Left lung (tissue), 10 donors: ENCODE measurements around the gene THRAP3. TPM values are rescaled to one million over a fixed set of nuclear protein-coding genes. Genes with fewer than 3 reads are reported as not detected.

ENCODE experiments used
- ATAC-seq: fragments of 200-7000 bp; cut with Tn5 transposase; one replicate; pipeline ENCODE4 v1.9.1; 2020; ENCODE audit warnings: moderate library complexity
- DNase-seq, 4 donors: peaks; one replicate each; pipeline ENCODE4 v3.0.0-alpha.2; 2013 to 2020
- H3K27ac ChIP-seq, 2 donors: fragments of 200-600 bp; sonication (generic) in 1 of 2; one replicate each; pipeline versions ENCODE4 v1.5.0 to v1.8.0; 2020 to 2021
- H3K27me3 ChIP-seq, 2 donors: fragments of 200-600 bp; sonication (generic) in 1 of 2; one replicate each; pipeline versions ENCODE4 v1.5.0 to v1.8.0; 2020 to 2021
- H3K36me3 ChIP-seq, 2 donors: fragments of 200-600 bp; sonication (generic) in 1 of 2; one replicate each; pipeline versions ENCODE4 v1.5.0 to v1.8.0; 2020 to 2021
- H3K4me1 ChIP-seq, 2 donors: fragments of 200-600 bp; one replicate each; pipeline ENCODE4 v1.8.0; 2021
- H3K4me3 ChIP-seq, 2 donors: fragments of 200-600 bp; sonication (generic) in 1 of 2; one replicate each; pipeline versions ENCODE4 v1.5.0 to v1.8.0; 2020 to 2021; ENCODE audit warnings: mild to moderate bottlenecking in 1 of 2
- H3K9me3 ChIP-seq, 2 donors: fragments of 200-600 bp; sonication (generic) in 1 of 2; one replicate each; pipeline versions ENCODE4 v1.5.0 to v1.8.0; 2020 to 2021
- CTCF ChIP-seq, 2 donors: fragments of 200-600 bp; sonication (generic) in 1 of 2; IDR thresholded peaks; one replicate each; pipeline versions ENCODE4 v1.5.0 to v1.8.0; 2021; ENCODE audit warnings: antibody characterized with exemption in 2 of 2
- intact Hi-C, 2 donors: fragments of 100-400 bp; cut with DNase I; formaldehyde crosslinking; loops; one replicate each; pipeline versions ENCODE4 v1.11.2 to v1.14.2; 2022
- polyA plus RNA-seq, 6 donors: library from polyadenylated mRNA; unstranded; fragments of 120-200 nt; gene quantifications; one replicate each; pipeline ENCODE4 v1.2.1, GENCODE V29; 2013; ENCODE audit not compliant: insufficient read length in 6 of 6
- total RNA-seq, 2 donors: library from RNA; stranded (reverse); fragmentation: NEBNext Ultra II Directional; extraction: Animal tissue kit (Norgen Biotek cat#: 25700); gene quantifications; one replicate each; pipeline ENCODE4 v1.2.1, GENCODE V29; 2021
- donor health status: DM: no; HTN: yes; CAD: no.
- donor health status: DM: no; HTN: no; CAD: no.

The THRAP3 gene
- total and polyA plus RNA-seq, 8 donors: 86.2 to 167 (median 145) TPM

GRCh38 chr1:36341626-36342320 is 117.5 kb downstream of the THRAP3 start:
- intact Hi-C loops: loop anchor here in 1 of 2 donors (5.0 kb wide), 1 partner anchor 76 kb away; no protein-coding TSS in a partner anchor
- Histone ChIP-seq H3K36me3 (peaks cover 0 to 76% of the 10 kb centered on the region in 2 donors), H3K4me1 (peaks cover 0 to 54% of the 10 kb centered on the region in 2 donors), H3K9me3 (no peaks in the 10 kb centered on the region), H3K4me3 (no peak overlapping the region), H3K27ac (no peak overlapping the region), H3K27me3 (no peaks in the 10 kb centered on the region)
- no peak for DNase-seq
- TF ChIP-seq CTCF (IDR thresholded peaks at IDR 0.05): no peak
- ATAC-seq: no peak

GRCh38 chr1:36342426-36343185 is 118.4 kb downstream of the THRAP3 start:
- peak; percentile 86 for ATAC-seq

GRCh38 chr1:36343651-36344394 is 119.6 kb downstream of the THRAP3 start:
- Histone ChIP-seq H3K9me3 (no peaks in the 10 kb centered on the region), H3K4me3 (no peak overlapping the region), H3K4me1 (peaks cover 0 to 39% of the 10 kb centered on the region in 2 donors), H3K27ac (peak overlapping the region in 1 of 2 donors; percentile 72), H3K36me3 (peaks cover 0 to 96% of the 10 kb centered on the region in 2 donors), H3K27me3 (no peaks in the 10 kb centered on the region)
- DNase-seq (no peak), ATAC-seq (no peak)
- TF ChIP-seq CTCF (IDR thresholded peaks at IDR 0.05): no peak
- intact Hi-C loops: loop anchor here in 1 of 2 donors (5.0 kb wide), 1 partner anchor 73 kb away; no protein-coding TSS in a partner anchor

More at GRCh38 chr1:36342426-36343185, 118.4 kb downstream of the THRAP3 start:
- Histone ChIP-seq H3K4me3 (no peak overlapping the region), H3K9me3 (no peaks in the 10 kb centered on the region), H3K27me3 (no peaks in the 10 kb centered on the region), H3K4me1 (peaks cover 0 to 50% of the 10 kb centered on the region in 2 donors), H3K36me3 (peaks cover 0 to 84% of the 10 kb centered on the region in 2 donors), H3K27ac (peak overlapping the region; percentile 33 to 72)
- DNase-seq: no peak
- peak; percentile 44 to 70 for TF ChIP-seq CTCF (IDR thresholded peaks at IDR 0.05)
- intact Hi-C loops: loop anchor here in 1 of 2 donors (5.0 kb wide), 1 partner anchor 75 kb away; no protein-coding TSS in a partner anchor

DNA sequence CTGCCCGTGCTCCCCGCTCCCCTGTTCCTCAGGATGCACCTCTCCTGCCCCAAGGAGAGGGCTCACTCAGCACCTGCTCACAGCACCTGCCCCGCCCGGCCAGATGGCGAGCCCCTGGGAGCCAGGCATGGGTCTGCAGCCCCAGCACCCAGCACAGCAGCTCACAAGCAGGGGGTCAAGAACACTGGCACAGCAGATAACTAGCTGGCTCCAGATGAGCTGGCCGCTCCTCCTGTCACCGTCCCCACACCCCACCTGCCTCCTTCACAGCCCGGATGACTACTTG is 120.1 kb downstream of the THRAP3 start:
- peaks cover 0 to 39% of the 10 kb centered on the region in 2 donors for H3K4me1 ChIP-seq
- H3K4me3 ChIP-seq: no peak overlapping the region
- no peak for DNase-seq
- no peak for ATAC-seq
- H3K36me3 ChIP-seq: peaks cover 0 to 99% of the 10 kb centered on the region in 2 donors
- intact Hi-C loops: loop anchor here in 1 of 2 donors (5.0 kb wide), 1 partner anchor 73 kb away; no protein-coding TSS in a partner anchor
- no peak for TF ChIP-seq CTCF (IDR thresholded peaks at IDR 0.05)
- H3K9me3 ChIP-seq: no peaks in the 10 kb centered on the region
- no peaks in the 10 kb centered on the region for H3K27me3 ChIP-seq
- no peak overlapping the region for H3K27ac ChIP-seq
